Measurements from ENCODE around the gene NRROS.

Gene NRROS

GRCh38 chr3:196642434-196642833, 2.9 kb downstream of the NRROS start:
- no peak for TF ChIP-seq SUZ12 (IDR thresholded peaks at IDR 0.05)
- TF ChIP-seq FOXM1 (IDR thresholded peaks at IDR 0.05; ENCODE audit: borderline replicate concordance), result no peak
- no peak for DNase-seq (ENCODE audit: extremely low spot score)
- POLR2A ChIA-PET, result no interaction called here

GRCh38 chr3:196643201-196643749, 3.8 kb downstream of the NRROS start:
- no peak for DNase-seq (ENCODE audit: extremely low spot score)
- ChIA-PET CTCF (no interaction called here), POLR2A (no interaction called here)

More at GRCh38 chr3:196642434-196642833, 2.9 kb downstream of the NRROS start:
- CTCF ChIA-PET, result interaction anchor here (0.7 kb wide), 1 partner anchor 20 kb away, joined by 8 read pairs; no protein-coding TSS in a partner anchor

GRCh38 chr3:196643761-196644160, 4.3 kb downstream of the NRROS start:
- TF ChIP-seq PKNOX1 (IDR thresholded peaks at IDR 0.05) (no peak), LEF1 (IDR thresholded peaks at IDR 0.05; ENCODE audit: borderline replicate concordance) (no peak), NFRKB (IDR thresholded peaks at IDR 0.05) (no peak), ARNT (IDR thresholded peaks at IDR 0.05) (no peak), ZNF384 (IDR thresholded peaks at IDR 0.05) (no peak), FOXM1 (IDR thresholded peaks at IDR 0.05; ENCODE audit: borderline replicate concordance) (no peak), FOXA1 (IDR thresholded peaks at IDR 0.05) (no peak), SP1 (IDR thresholded peaks at IDR 0.05) (no peak), BHLHE40 (IDR thresholded peaks at IDR 0.05; ENCODE audit: borderline replicate concordance) (no peak), TARDBP (IDR thresholded peaks at IDR 0.05) (no peak), ELF4 (IDR thresholded peaks at IDR 0.05) (no peak), FOXK2 (IDR thresholded peaks at IDR 0.05) (no peak), SUZ12 (IDR thresholded peaks at IDR 0.05) (no peak)
- ChIA-PET POLR2A (no interaction called here), CTCF (no interaction called here)
- no peak for DNase-seq (ENCODE audit: extremely low spot score)

More at GRCh38 chr3:196643201-196643749, 3.8 kb downstream of the NRROS start:
- TF ChIP-seq NFRKB (IDR thresholded peaks at IDR 0.05), result no peak
- TF ChIP-seq FOXK2 (IDR thresholded peaks at IDR 0.05), result no peak
- no peak for TF ChIP-seq FOXA1 (IDR thresholded peaks at IDR 0.05)
- no peak for TF ChIP-seq LEF1 (IDR thresholded peaks at IDR 0.05; ENCODE audit: borderline replicate concordance)
- TF ChIP-seq ELF4 (IDR thresholded peaks at IDR 0.05), result no peak
- TF ChIP-seq TARDBP (IDR thresholded peaks at IDR 0.05), result no peak
- TF ChIP-seq PKNOX1 (IDR thresholded peaks at IDR 0.05), result no peak
- no peak for TF ChIP-seq ARNT (IDR thresholded peaks at IDR 0.05)
- TF ChIP-seq SP1 (IDR thresholded peaks at IDR 0.05), result no peak
- TF ChIP-seq FOXM1 (IDR thresholded peaks at IDR 0.05; ENCODE audit: borderline replicate concordance), result no peak
- TF ChIP-seq BHLHE40 (IDR thresholded peaks at IDR 0.05; ENCODE audit: borderline replicate concordance), result no peak
- TF ChIP-seq HDGF (IDR thresholded peaks at IDR 0.05; ENCODE audit: borderline replicate concordance), result no peak
- TF ChIP-seq SUZ12 (IDR thresholded peaks at IDR 0.05), result no peak
- no peak for TF ChIP-seq CTBP1 (IDR thresholded peaks at IDR 0.05; ENCODE audit: borderline replicate concordance)

GRCh38 chr3:196645096-196645495, 5.6 kb downstream of the NRROS start:
- no peak for DNase-seq (ENCODE audit: extremely low spot score)
- ChIA-PET POLR2A (interaction anchor here (1.2 kb wide), 1 partner anchor 8 kb away, joined by 3 read pairs; no protein-coding TSS in a partner anchor), CTCF (interaction anchor here (0.6 kb wide), 1 partner anchor 111 kb away, joined by 4 read pairs; no protein-coding TSS in a partner anchor)
- TF ChIP-seq NFRKB (IDR thresholded peaks at IDR 0.05) (no peak), SP1 (IDR thresholded peaks at IDR 0.05) (no peak), FOXA1 (IDR thresholded peaks at IDR 0.05) (no peak), ZNF384 (IDR thresholded peaks at IDR 0.05) (no peak), PKNOX1 (IDR thresholded peaks at IDR 0.05) (no peak)

GRCh38 chr3:196645897-196646665, 6.6 kb downstream of the NRROS start:
- ChIA-PET POLR2A (interaction anchor here (1.2 kb wide), 1 partner anchor 9 kb away, joined by 3 read pairs; no protein-coding TSS in a partner anchor), CTCF (no interaction called here)
- TF ChIP-seq L3MBTL2 (conservative IDR thresholded peaks at IDR 0.05), result no peak
- TF ChIP-seq ARNT (IDR thresholded peaks at IDR 0.05), result no peak
- TF ChIP-seq SP1 (IDR thresholded peaks at IDR 0.05), result no peak
- TF ChIP-seq ELF4 (IDR thresholded peaks at IDR 0.05), result no peak
- TF ChIP-seq HDGF (IDR thresholded peaks at IDR 0.05; ENCODE audit: borderline replicate concordance), result no peak
- no peak for TF ChIP-seq FOXK2 (IDR thresholded peaks at IDR 0.05)
- DNase-seq (ENCODE audit: extremely low spot score), result no peak

GRCh38 chr3:196646666-196647216, 7.2 kb downstream of the NRROS start:
- no peak for DNase-seq (ENCODE audit: extremely low spot score)
- CTCF ChIA-PET, result no interaction called here
- TF ChIP-seq ZNF384 (IDR thresholded peaks at IDR 0.05) (no peak), SUZ12 (IDR thresholded peaks at IDR 0.05) (no peak), PKNOX1 (IDR thresholded peaks at IDR 0.05) (no peak), FOXK2 (IDR thresholded peaks at IDR 0.05) (no peak), ELF4 (IDR thresholded peaks at IDR 0.05) (no peak), FOXA1 (IDR thresholded peaks at IDR 0.05) (no peak), SP1 (IDR thresholded peaks at IDR 0.05) (no peak), NFRKB (IDR thresholded peaks at IDR 0.05) (no peak), HDGF (IDR thresholded peaks at IDR 0.05; ENCODE audit: borderline replicate concordance) (no peak)
- POLR2A ChIA-PET, result no interaction called here

All from HEK293T (cell line).